H9 (cell line): ENCODE measurements around the gene ARMH3. TPM values are rescaled to one million over a fixed set of nuclear protein-coding genes. Genes with fewer than 3 reads are reported as not detected.

ENCODE experiments used
- DNase-seq: peaks from one replicate; pipeline ENCODE4 v3.0.0-alpha.2; 2017
- H2AFZ ChIP-seq: one replicate; pipeline ENCODE4 v1.6.1; 2013; ENCODE audit warnings: mild to moderate bottlenecking, low read length, control low read depth, moderate library complexity
- H2AK5ac ChIP-seq: 2 replicates; pipeline ENCODE4 v1.6.1; 2013; ENCODE audit warnings: low read length, control low read depth, mixed read lengths; ENCODE audit not compliant: insufficient read length
- H2BK120ac ChIP-seq: one replicate; pipeline ENCODE4 v1.6.1; 2013; ENCODE audit warnings: low read depth, mild to moderate bottlenecking, low read length, control low read depth, inconsistent platforms; ENCODE audit not compliant: poor library complexity, severe bottlenecking
- H2BK12ac ChIP-seq: 2 replicates; pipeline ENCODE4 v1.6.1; 2013; ENCODE audit warnings: low read length, control low read depth, mixed read lengths, low read depth; ENCODE audit not compliant: insufficient read length
- H2BK15ac ChIP-seq: 2 replicates; pipeline ENCODE4 v1.6.1; 2013; ENCODE audit warnings: low read depth, low read length, control low read depth
- H2BK20ac ChIP-seq: one replicate; pipeline ENCODE4 v1.6.1; 2013; ENCODE audit warnings: low read depth, mild to moderate bottlenecking, low read length, control low read depth, inconsistent platforms; ENCODE audit not compliant: poor library complexity, severe bottlenecking
- H2BK5ac ChIP-seq: 2 replicates; pipeline ENCODE4 v1.6.1; 2013; ENCODE audit warnings: low read length, control low read depth, mixed read lengths; ENCODE audit not compliant: insufficient read length
- H3K14ac ChIP-seq: 2 replicates; pipeline ENCODE4 v1.6.1; 2013; ENCODE audit warnings: low read length, control low read depth; ENCODE audit not compliant: insufficient read depth
- H3K18ac ChIP-seq: 2 replicates; pipeline ENCODE4 v1.6.1; 2013; ENCODE audit warnings: low read depth, mild to moderate bottlenecking, mixed read lengths, low read length, control low read depth; ENCODE audit not compliant: insufficient read length
- H3K23ac ChIP-seq: 2 replicates; pipeline ENCODE4 v1.6.1; 2013; ENCODE audit warnings: low read length, control low read depth, mixed read lengths, low read depth; ENCODE audit not compliant: insufficient read length
- H3K23me2 ChIP-seq: 2 replicates; pipeline ENCODE4 v1.6.1; 2013; ENCODE audit warnings: low read depth, mild to moderate bottlenecking, mixed read lengths, low read length, control low read depth; ENCODE audit not compliant: insufficient read length, poor library complexity, severe bottlenecking
- H3K27ac ChIP-seq: 2 replicates; pipeline ENCODE4 v1.5.1; 2013; ENCODE audit warnings: low read length, control low read depth, mixed read lengths, low read depth; ENCODE audit not compliant: insufficient read length
- H3K27me3 ChIP-seq: 2 replicates; pipeline ENCODE4 v1.6.1; 2013; ENCODE audit warnings: low read length, control low read depth, inconsistent platforms; ENCODE audit not compliant: insufficient read depth
- H3K4ac ChIP-seq: 2 replicates; pipeline ENCODE4 v1.6.1; 2013; ENCODE audit warnings: low read depth, mild to moderate bottlenecking, control low read depth, inconsistent platforms, low read length, moderate library complexity
- H3K4me1 ChIP-seq: 2 replicates; pipeline ENCODE4 v1.6.1; 2013; ENCODE audit warnings: low read length, control low read depth, inconsistent platforms; ENCODE audit not compliant: insufficient read depth
- H3K4me2 ChIP-seq: 2 replicates; pipeline ENCODE4 v1.6.1; 2013; ENCODE audit warnings: low read length, control low read depth, mixed read lengths; ENCODE audit not compliant: insufficient read length, insufficient read depth
- H3K56ac ChIP-seq: 2 replicates; pipeline ENCODE4 v1.6.1; 2013; ENCODE audit warnings: low read depth, mild to moderate bottlenecking, mixed read lengths, low read length, control low read depth; ENCODE audit not compliant: insufficient read length
- H3K79me1 ChIP-seq: 2 replicates; pipeline ENCODE4 v1.6.1; 2013; ENCODE audit warnings: low read depth, mild to moderate bottlenecking, moderate library complexity, low read length, control low read depth, inconsistent platforms; ENCODE audit not compliant: insufficient read depth, poor library complexity, severe bottlenecking
- H3K79me2 ChIP-seq: 2 replicates; pipeline ENCODE4 v1.6.1; 2013; ENCODE audit warnings: low read length, control low read depth, inconsistent platforms; ENCODE audit not compliant: insufficient read depth
- H3K9ac ChIP-seq: 2 replicates; pipeline ENCODE4 v1.6.1; 2013; ENCODE audit warnings: low read length, control low read depth, mixed read lengths; ENCODE audit not compliant: insufficient read length; ENCODE audit errors: extremely low read depth
- H3K9me3 ChIP-seq: one replicate; pipeline ENCODE4 v1.6.1; 2013; ENCODE audit warnings: low read depth, low read length, inconsistent platforms; ENCODE audit not compliant: control insufficient read depth
- H3T11ph ChIP-seq: one replicate; pipeline ENCODE4 v1.6.1; 2013; ENCODE audit warnings: mild to moderate bottlenecking, low read length, control low read depth, inconsistent platforms
- H4K20me1 ChIP-seq: one replicate; pipeline ENCODE4 v1.6.1; 2013; ENCODE audit not compliant: control insufficient read depth, insufficient read length, insufficient read depth
- H4K5ac ChIP-seq: 2 replicates; pipeline ENCODE4 v1.6.1; 2013; ENCODE audit warnings: low read depth, mild to moderate bottlenecking, mixed read lengths, low read length, control low read depth; ENCODE audit not compliant: insufficient read length
- H4K8ac ChIP-seq: replicated peaks from 2 replicates; pipeline ENCODE4 v1.6.1; 2013; ENCODE audit warnings: low read length, control low read depth, mixed read lengths, low read depth; ENCODE audit not compliant: insufficient read length
- H4K91ac ChIP-seq: 2 replicates; pipeline ENCODE4 v1.6.1; 2013; ENCODE audit warnings: low read depth, mild to moderate bottlenecking, moderate library complexity, mixed read lengths, low read length, control low read depth; ENCODE audit not compliant: insufficient read length
- H3K27ac Mint-ChIP-seq, 3 experiments: 2 replicates in 2 of 3; 3 replicates in 1 of 3; pipeline ENCODE4 v1.8.0; 2020 to 2021; ENCODE audit warnings: mixed read lengths in 3 of 3, mild to moderate bottlenecking in 1 of 3, moderate library complexity in 1 of 3
- H3K27me3 Mint-ChIP-seq: 2 replicates; pipeline ENCODE4 v1.8.0; 2021; ENCODE audit warnings: low read depth, mild to moderate bottlenecking, moderate library complexity, mixed read lengths
- H3K36me3 Mint-ChIP-seq, 3 experiments: 2 replicates in 2 of 3; 3 replicates in 1 of 3; pipeline ENCODE4 v1.8.0; 2020 to 2021; ENCODE audit warnings: low read depth in 3 of 3, mixed read lengths in 3 of 3; ENCODE audit not compliant: insufficient read depth in 1 of 3
- H3K4me1 Mint-ChIP-seq, 2 experiments: 2 replicates each; pipeline ENCODE4 v1.8.0; 2020; ENCODE audit warnings: mixed read lengths in 2 of 2
- H3K4me3 Mint-ChIP-seq, 2 experiments: 2 replicates in 1 of 2; 3 replicates in 1 of 2; pipeline ENCODE4 v1.8.0; 2020 to 2021; ENCODE audit warnings: mild to moderate bottlenecking in 2 of 2, mixed read lengths in 2 of 2, moderate library complexity in 1 of 2
- H3K9me3 Mint-ChIP-seq, 2 experiments: 2 replicates in 1 of 2; 3 replicates in 1 of 2; pipeline ENCODE4 v1.8.0; 2020; ENCODE audit warnings: mild to moderate bottlenecking in 2 of 2, mixed read lengths in 2 of 2, moderate library complexity in 1 of 2
- CTCF ChIP-seq: fragments of 200-600 bp; sonication (generic); conservative IDR thresholded peaks from 3 replicates; pipeline ENCODE4 v1.8.0; 2021; ENCODE audit warnings: antibody characterized with exemption, mild to moderate bottlenecking
- WGBS: extraction: QIAGEN DNeasy Blood & Tissue Kit; methylation state at CpG from one replicate; pipeline ENCODE4 v1.1.7; 2013; ENCODE audit warnings: missing lambda C conversion rate, low lambda C conversion rate, mixed read lengths; ENCODE audit not compliant: insufficient read length; ENCODE audit errors: extremely low coverage; 5-methylcytosine and 5-hydroxymethylcytosine counted together
- total RNA-seq: library from RNA; stranded (reverse); gene quantifications from 2 replicates; pipeline ENCODE4 v1.2.1, GENCODE V29; 2021

ARMH3 gene
- total RNA-seq, 1 experiment from 2014 or later: 20.4 TPM

DNA sequence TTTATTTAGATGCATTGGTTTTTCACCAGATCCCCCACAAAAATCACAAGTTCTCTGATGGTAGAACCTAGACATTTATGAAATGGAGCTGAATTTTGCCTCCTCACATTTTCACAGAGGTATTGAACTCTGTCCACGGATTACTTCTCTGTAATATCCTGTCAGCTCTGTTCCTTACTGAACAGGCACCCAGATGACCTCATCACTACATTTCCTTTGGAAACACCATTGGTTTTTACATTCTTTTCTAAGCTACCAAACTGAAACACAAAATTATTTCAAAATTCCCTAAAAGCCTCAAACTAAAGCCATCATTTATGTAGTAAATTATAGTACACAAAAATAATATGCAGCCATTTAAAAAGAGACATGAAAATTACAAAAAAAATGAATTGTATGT lies 114.1 kb downstream of the ARMH3 start:
- H3T11ph ChIP-seq: no peak overlapping the region
- no peak overlapping the region for H2BK120ac ChIP-seq
- H3K9me3 ChIP-seq: no peaks in the 10 kb centered on the region
- no peak for DNase-seq
- H3K4me1 ChIP-seq: no peaks in the 10 kb centered on the region
- H2AK5ac ChIP-seq: no peak overlapping the region
- H4K8ac ChIP-seq: no peak overlapping the region
- peaks cover 0 to 3% of the 10 kb centered on the region in 2 experiments; a peak in 1 of 5 replicates for H3K9me3 Mint-ChIP-seq
- H2BK15ac ChIP-seq: no peak overlapping the region
- no peak overlapping the region for H3K9ac ChIP-seq
- H3K4me1 Mint-ChIP-seq: no peaks in the 10 kb centered on the region
- no peak overlapping the region for H3K27ac Mint-ChIP-seq
- no peak overlapping the region for H3K18ac ChIP-seq
- H3K14ac ChIP-seq: no peak overlapping the region
- no peak overlapping the region for H3K27ac ChIP-seq
- no peak for TF ChIP-seq CTCF
- peaks cover 2 to 11% (median 9%) of the 10 kb centered on the region in 3 experiments; a peak in 6 of 7 replicates for H3K36me3 Mint-ChIP-seq
- H3K4me2 ChIP-seq: no peak overlapping the region
- no peaks in the 10 kb centered on the region for H3K79me2 ChIP-seq
- no peak overlapping the region for H2BK5ac ChIP-seq
- no peak overlapping the region for H3K23ac ChIP-seq
- WGBS: no CpG with 5 or more reads among the region's 1 CpG
- no peak overlapping the region for H4K91ac ChIP-seq
- no peak overlapping the region for H2AFZ ChIP-seq
- no peak overlapping the region for H2BK20ac ChIP-seq
- H3K27me3 Mint-ChIP-seq: no peaks in the 10 kb centered on the region
- H2BK12ac ChIP-seq: no peak overlapping the region
- H3K27me3 ChIP-seq: no peaks in the 10 kb centered on the region
- no peak overlapping the region for H3K56ac ChIP-seq
- H4K5ac ChIP-seq: no peak overlapping the region
- H4K20me1 ChIP-seq: no peaks in the 10 kb centered on the region
- no peak overlapping the region for H3K4ac ChIP-seq
- H3K79me1 ChIP-seq: no peaks in the 10 kb centered on the region
- H3K23me2 ChIP-seq: no peaks in the 10 kb centered on the region
- no peak overlapping the region for H3K4me3 Mint-ChIP-seq
